Mesenchymal stem cell (in vitro differentiated cells and primary cell): Measurements from ENCODE around the gene AMIGO1.

Experiments used
- DNase-seq: peaks from one replicate; pipeline ENCODE4 v3.0.0-alpha.2; 2013
- H2AFZ ChIP-seq: one replicate; pipeline ENCODE4 v1.6.1; 2013; ENCODE audit warnings: low read depth, mild to moderate bottlenecking, control low read depth, inconsistent platforms, low read length, moderate library complexity
- H2AK5ac ChIP-seq: 2 replicates; pipeline ENCODE4 v1.6.1; 2013; ENCODE audit warnings: low read length, moderate library complexity, mild to moderate bottlenecking, inconsistent platforms; ENCODE audit not compliant: severe bottlenecking
- H2BK120ac ChIP-seq: one replicate; pipeline ENCODE4 v1.6.1; 2013; ENCODE audit warnings: low read depth, mild to moderate bottlenecking, inconsistent platforms, low read length, moderate library complexity
- H2BK12ac ChIP-seq, 2 experiments: one replicate each; pipeline ENCODE4 v1.6.1; 2013; ENCODE audit warnings: inconsistent platforms in 2 of 2, low read length in 2 of 2, mild to moderate bottlenecking in 2 of 2, moderate library complexity in 2 of 2, control low read depth in 1 of 2
- H2BK15ac ChIP-seq: one replicate; pipeline ENCODE4 v1.6.1; 2013; ENCODE audit warnings: mild to moderate bottlenecking, low read depth, inconsistent platforms; ENCODE audit not compliant: poor library complexity, severe bottlenecking
- H2BK5ac ChIP-seq: 2 replicates; pipeline ENCODE4 v1.6.1; 2013; ENCODE audit warnings: low read depth, mild to moderate bottlenecking, low read length, control low read depth, inconsistent platforms; ENCODE audit not compliant: poor library complexity, severe bottlenecking
- H3K14ac ChIP-seq, 2 experiments: one replicate each; pipeline ENCODE4 v1.6.1; 2013; ENCODE audit warnings: inconsistent platforms in 2 of 2, low read length in 2 of 2, control low read depth in 1 of 2, mild to moderate bottlenecking in 1 of 2, moderate library complexity in 1 of 2
- H3K18ac ChIP-seq, 2 experiments: one replicate each; pipeline ENCODE4 v1.6.1; 2013; ENCODE audit warnings: inconsistent platforms in 2 of 2, low read length in 2 of 2, control low read depth in 1 of 2, low read depth in 1 of 2, mild to moderate bottlenecking in 1 of 2
- H3K23ac ChIP-seq, 2 experiments: one replicate each; pipeline ENCODE4 v1.6.1; 2013; ENCODE audit warnings: inconsistent platforms in 2 of 2, low read length in 2 of 2, mild to moderate bottlenecking in 2 of 2, moderate library complexity in 2 of 2, control low read depth in 1 of 2
- H3K27ac ChIP-seq: 2 replicates; pipeline ENCODE4 v1.5.1; 2013; ENCODE audit warnings: mild to moderate bottlenecking, moderate library complexity, low read length, control low read depth, inconsistent platforms; ENCODE audit not compliant: poor library complexity, severe bottlenecking
- H3K27me3 ChIP-seq, 2 experiments: 2 replicates each; pipeline versions ENCODE4 v1.6.1 to v1.7.0; 2013; ENCODE audit warnings: low read length in 2 of 2, mild to moderate bottlenecking in 2 of 2, moderate library complexity in 2 of 2, control low read depth in 1 of 2, inconsistent platforms in 1 of 2; ENCODE audit not compliant: control insufficient read depth in 1 of 2, insufficient read depth in 1 of 2
- H3K36me3 ChIP-seq, 2 experiments: 2 replicates each; pipeline versions ENCODE4 v1.6.1 to v1.7.0; 2013; ENCODE audit warnings: low read length in 2 of 2, control low read depth in 1 of 2, inconsistent platforms in 1 of 2, low read depth in 1 of 2, mild to moderate bottlenecking in 1 of 2; ENCODE audit not compliant: insufficient read depth in 2 of 2, control insufficient read depth in 1 of 2
- H3K4ac ChIP-seq, 2 experiments: one replicate each; pipeline ENCODE4 v1.6.1; 2013; ENCODE audit warnings: inconsistent platforms in 2 of 2, low read length in 2 of 2, mild to moderate bottlenecking in 2 of 2, moderate library complexity in 2 of 2, control low read depth in 1 of 2, low read depth in 1 of 2
- H3K4me1 ChIP-seq: 2 replicates; pipeline ENCODE4 v1.6.1; 2013; ENCODE audit warnings: low read depth, low read length, control low read depth; ENCODE audit not compliant: control insufficient read depth, insufficient read depth
- H3K4me2 ChIP-seq: 2 replicates; pipeline ENCODE4 v1.6.1; 2013; ENCODE audit warnings: low read length, mild to moderate bottlenecking, inconsistent platforms; ENCODE audit not compliant: poor library complexity, severe bottlenecking
- H3K4me3 ChIP-seq, 2 experiments: 2 replicates each; pipeline versions ENCODE4 v1.5.1 to v1.7.0; 2013; ENCODE audit warnings: low read length in 2 of 2, mild to moderate bottlenecking in 2 of 2, control low read depth in 1 of 2, low read depth in 1 of 2; ENCODE audit not compliant: insufficient read depth in 1 of 2
- H3K79me1 ChIP-seq: replicated peaks from 2 replicates; pipeline ENCODE4 v1.6.1; 2013; ENCODE audit warnings: mild to moderate bottlenecking, control low read depth, low read length, inconsistent platforms; ENCODE audit not compliant: poor library complexity, severe bottlenecking
- H3K9ac ChIP-seq: 2 replicates; pipeline ENCODE4 v1.7.0; 2013; ENCODE audit warnings: mild to moderate bottlenecking, low read length, moderate library complexity
- H3K9me3 ChIP-seq: 2 replicates; pipeline ENCODE4 v1.7.0; 2013; ENCODE audit warnings: mild to moderate bottlenecking, low read length; ENCODE audit not compliant: control insufficient read depth
- H4K8ac ChIP-seq: one replicate; pipeline ENCODE4 v1.6.1; 2013; ENCODE audit warnings: inconsistent platforms, mild to moderate bottlenecking, low read length, moderate library complexity
- H4K91ac ChIP-seq: one replicate; pipeline ENCODE4 v1.6.1; 2013; ENCODE audit warnings: mild to moderate bottlenecking, low read length, inconsistent platforms
- WGBS: methylation state at CpG from one replicate; pipeline ENCODE4 v1.1.7; 2013; ENCODE audit warnings: mixed read lengths; 5-methylcytosine and 5-hydroxymethylcytosine counted together

Gene AMIGO1

GRCh38 chr1:109503935-109504334, 5.6 kb downstream of the AMIGO1 start:
- H3K79me1 ChIP-seq: peaks cover 2% of the 10 kb centered on the region
- 85% methylated on average over 4 of the region's 5 CpGs for WGBS

GRCh38 chr1:109502364-109502851, 7.1 kb downstream of the AMIGO1 start:
- Histone ChIP-seq H3K27me3 (peaks cover 0 to 8% of the 10 kb centered on the region in 2 experiments), H2AFZ (no peak overlapping the region), H2BK12ac (no peak overlapping the region), H3K27ac (no peak overlapping the region), H3K4me1 (peaks cover 26% of the 10 kb centered on the region), H3K79me1 (peaks cover 10% of the 10 kb centered on the region), H3K4me3 (no peak overlapping the region), H2AK5ac (no peak overlapping the region), H2BK5ac (no peak overlapping the region), H4K91ac (no peak overlapping the region), H3K23ac (no peak overlapping the region), H3K14ac (no peak overlapping the region), H3K18ac (no peak overlapping the region), H3K9me3 (no peaks in the 10 kb centered on the region), H2BK120ac (no peak overlapping the region), H3K36me3 (peaks cover 8 to 24% of the 10 kb centered on the region in 2 experiments), H3K4me2 (no peak overlapping the region), H3K4ac (no peak overlapping the region), H3K9ac (no peak overlapping the region), H2BK15ac (no peak overlapping the region), H4K8ac (no peak overlapping the region)
- no peak for DNase-seq
- WGBS: 91% methylated on average over 3 of the region's 3 CpGs

More at GRCh38 chr1:109503935-109504334, 5.6 kb downstream of the AMIGO1 start:
- H3K18ac ChIP-seq: no peak overlapping the region
- no peak overlapping the region for H2AK5ac ChIP-seq
- no peak overlapping the region for H3K23ac ChIP-seq
- no peak overlapping the region for H3K9ac ChIP-seq
- peaks cover 0 to 20% of the 10 kb centered on the region in 2 experiments for H3K27me3 ChIP-seq
- H2BK120ac ChIP-seq: no peak overlapping the region
- no peak overlapping the region for H4K91ac ChIP-seq
- no peak overlapping the region for H3K4ac ChIP-seq
- no peak overlapping the region for H2BK12ac ChIP-seq
- no peak overlapping the region for H3K4me2 ChIP-seq
- H3K4me1 ChIP-seq: peaks cover 24% of the 10 kb centered on the region
- H2BK15ac ChIP-seq: no peak overlapping the region
- no peak overlapping the region for H3K14ac ChIP-seq
- H2BK5ac ChIP-seq: no peak overlapping the region
- H3K27ac ChIP-seq: no peak overlapping the region
- H4K8ac ChIP-seq: no peak overlapping the region
- DNase-seq: no peak
- peaks cover 0 to 14% of the 10 kb centered on the region in 2 experiments for H3K36me3 ChIP-seq
- no peak overlapping the region for H2AFZ ChIP-seq
- no peaks in the 10 kb centered on the region for H3K9me3 ChIP-seq
- H3K4me3 ChIP-seq: no peak overlapping the region

GRCh38 chr1:109501644-109502363, 7.7 kb downstream of the AMIGO1 start:
- H3K27me3 ChIP-seq: peaks cover 0 to 4% of the 10 kb centered on the region in 2 experiments
- no peak overlapping the region for H4K8ac ChIP-seq
- peaks cover 16% of the 10 kb centered on the region for H3K79me1 ChIP-seq
- no peak overlapping the region for H2BK5ac ChIP-seq
- no peak overlapping the region for H3K23ac ChIP-seq
- DNase-seq: no peak
- H3K14ac ChIP-seq: no peak overlapping the region
- H3K4me3 ChIP-seq: no peak overlapping the region
- no peak overlapping the region for H2BK12ac ChIP-seq
- no peak overlapping the region for H3K9ac ChIP-seq
- H3K27ac ChIP-seq: peak overlapping the region; percentile 43
- peaks cover 26% of the 10 kb centered on the region for H3K4me1 ChIP-seq
- no peak overlapping the region for H3K4me2 ChIP-seq
- H2AK5ac ChIP-seq: peak overlapping the region; percentile 59
- H3K9me3 ChIP-seq: no peaks in the 10 kb centered on the region
- H2BK120ac ChIP-seq: no peak overlapping the region
- no peak overlapping the region for H4K91ac ChIP-seq
- no peak overlapping the region for H3K18ac ChIP-seq
- H3K4ac ChIP-seq: no peak overlapping the region
- H3K36me3 ChIP-seq: peaks cover 14 to 30% of the 10 kb centered on the region in 2 experiments
- H2AFZ ChIP-seq: no peak overlapping the region
- WGBS: 78% methylated on average over 5 of the region's 5 CpGs
- H2BK15ac ChIP-seq: peak overlapping the region; percentile 8

- Histone ChIP-seq H2AK5ac (peak overlapping the region; percentile 96), H3K18ac (no peak overlapping the region), H2BK5ac (no peak overlapping the region), H2BK15ac (no peak overlapping the region), H3K4me2 (no peak overlapping the region), H3K36me3 (peaks cover 19 to 38% of the 10 kb centered on the region in 2 experiments), H3K23ac (no peak overlapping the region), H2AFZ (no peak overlapping the region), H2BK120ac (no peak overlapping the region), H4K8ac (no peak overlapping the region), H3K27me3 (no peaks in the 10 kb centered on the region), H3K27ac (peak overlapping the region; percentile 68), H2BK12ac (no peak overlapping the region), H4K91ac (no peak overlapping the region), H3K79me1 (peaks cover 21% of the 10 kb centered on the region), H3K4ac (no peak overlapping the region), H3K9me3 (no peaks in the 10 kb centered on the region), H3K4me1 (peaks cover 27% of the 10 kb centered on the region), H3K4me3 (no peak overlapping the region), H3K9ac (no peak overlapping the region), H3K14ac (no peak overlapping the region)
- DNase-seq: peak; percentile 83
- WGBS: 38% methylated on average over 3 of the region's 5 CpGs
Observed at GRCh38 chr1:109500941-109501381, 8.6 kb downstream of the AMIGO1 start.
